Endothelial cell of umbilical vein (primary cell): ENCODE measurements around the gene ZBTB26. TPM values are rescaled to one million over a fixed set of nuclear protein-coding genes. Genes with fewer than 3 reads are reported as not detected.

Source experiments
- BruUV-seq: library from RNA; stranded (reverse); fragments of 400-500 nt; replicated peaks from 2 replicates; lab custom pipeline; 2021; lab: Mats Ljungman, UMichigan
- CTCF ChIA-PET: fragments of 300-600, 350-600 bp; sonication (Branson Sonifier 250); formaldehyde crosslinking; loops from one replicate; lab custom pipeline; 2021; ENCODE audit warnings: antibody characterized with exemption, inconsistent platforms; lab: Charles Lee
- POLR2A ChIA-PET: fragments of 300-600, 350-600 bp; sonication (Branson Sonifier 250); formaldehyde crosslinking; loops from one replicate; lab custom pipeline; 2021; ENCODE audit warnings: antibody characterized with exemption, inconsistent platforms; lab: Charles Lee
- DNase-seq: peaks from one replicate; pipeline ENCODE4 v3.0.0-alpha.2; 2011; ENCODE audit warnings: low read depth, low spot score
- FAIRE-seq: peaks from 2 replicates; lab custom pipeline; 2011; peaks lifted over from hg19 to GRCh38; lab: Jason Lieb, UNC
- H2AFZ ChIP-seq: 2 replicates; pipeline ENCODE4 v1.6.0; 2012; ENCODE audit warnings: low read depth, low read length, control low read depth, inconsistent platforms
- H3K27ac ChIP-seq: 2 replicates; pipeline ENCODE4 v1.5.1; 2011; ENCODE audit warnings: low read depth, mild to moderate bottlenecking, control low read depth, low read length, moderate library complexity; ENCODE audit not compliant: insufficient read depth
- H3K27me3 ChIP-seq, 2 experiments: 2 replicates each; pipeline versions ENCODE4 v1.6.0 to v1.6.1; 2011; ENCODE audit warnings: low read length in 2 of 2, mixed read lengths in 1 of 2; ENCODE audit not compliant: control insufficient read depth in 2 of 2, insufficient read depth in 2 of 2
- H3K36me3 ChIP-seq, 2 experiments: 2 replicates in 1 of 2; 3 replicates in 1 of 2; pipeline ENCODE4 v1.5.1; 2011; ENCODE audit warnings: low read length in 2 of 2, mild to moderate bottlenecking in 1 of 2, moderate library complexity in 1 of 2; ENCODE audit not compliant: control insufficient read depth in 2 of 2, insufficient read depth in 2 of 2; ENCODE audit errors: extremely low read depth in 1 of 2
- H3K4me1 ChIP-seq: 3 replicates; pipeline ENCODE4 v1.5.1; 2011; ENCODE audit warnings: mild to moderate bottlenecking, low read length; ENCODE audit not compliant: control insufficient read depth, insufficient read depth; ENCODE audit errors: extremely low read depth
- H3K4me2 ChIP-seq: 2 replicates; pipeline ENCODE4 v1.6.1; 2011; ENCODE audit warnings: low read length, control low read depth, mixed read lengths; ENCODE audit not compliant: insufficient read depth
- H3K4me3 ChIP-seq, 3 experiments: fragments of 200-600 bp in 1 of 3; sonication (generic), shearing (Covaris generic) in 1 of 3; replicated peaks in 1 of 3; 2 replicates each; pipeline ENCODE4 v1.5.1; 2011 to 2016; ENCODE audit warnings: control low read depth in 3 of 3, low read length in 3 of 3, mild to moderate bottlenecking in 2 of 3, inconsistent platforms in 1 of 3, low read depth in 1 of 3, moderate library complexity in 1 of 3; ENCODE audit not compliant: insufficient read depth in 1 of 3
- H3K79me2 ChIP-seq: 2 replicates; pipeline ENCODE4 v1.6.0; 2012; ENCODE audit warnings: low read length, inconsistent platforms; ENCODE audit not compliant: control insufficient read depth, insufficient read depth
- H3K9ac ChIP-seq: replicated peaks from 2 replicates; pipeline ENCODE3; 2011; ENCODE audit warnings: low read length, control low read depth; ENCODE audit not compliant: insufficient read depth; ENCODE audit errors: extremely low read depth
- H3K9me1 ChIP-seq: replicated peaks from 3 replicates; pipeline ENCODE4 v1.6.0; 2011; ENCODE audit warnings: mild to moderate bottlenecking, low read length; ENCODE audit not compliant: control insufficient read depth, insufficient read depth; ENCODE audit errors: extremely low read depth
- H3K9me3 ChIP-seq: replicated peaks from 2 replicates; pipeline ENCODE4 v1.5.1; 2012; ENCODE audit warnings: low read length, inconsistent platforms; ENCODE audit not compliant: control insufficient read depth, insufficient read depth
- H4K20me1 ChIP-seq: replicated peaks from 2 replicates; pipeline ENCODE3; 2011; ENCODE audit warnings: mild to moderate bottlenecking, low read length; ENCODE audit not compliant: control insufficient read depth, insufficient read depth; ENCODE audit errors: extremely low read depth
- FOS ChIP-seq: IDR thresholded peaks from 2 replicates; pipeline ENCODE4 v1.6.1; 2011; ENCODE audit warnings: mild to moderate bottlenecking, low read length, moderate library complexity, borderline replicate concordance; ENCODE audit not compliant: insufficient read depth
- POLR2AphosphoS5 ChIP-seq: IDR thresholded peaks from 2 replicates; pipeline ENCODE4 v1.6.1; 2012; ENCODE audit warnings: low read depth, mild to moderate bottlenecking, control low read depth, low read length, moderate library complexity; ENCODE audit not compliant: insufficient read depth
- dilution Hi-C: fragments of 300-500 bp; cut with MboI; formaldehyde crosslinking; loops from one replicate; pipeline ENCODE4 v1.15.0; 2019; ENCODE audit warnings: low sequenced_read_pairs; ENCODE audit not compliant: extremely low pct_ligation_motif_present
- intact Hi-C: fragments of 100-400 bp; cut with micrococcal nuclease; formaldehyde crosslinking; loops from one replicate; pipeline ENCODE4 v1.10.0; 2022
- polyA plus RNA-seq, 4 experiments: library from polyadenylated mRNA; depleted of rRNA in 3 of 4; stranded (reverse) in 3 of 4; unstranded in 1 of 4; fragments of >200 nt; gene quantifications; 2 replicates each; pipeline versions ENCODE4 v1.2.1 to v1.2.3, GENCODE V29; 2011 to 2012; ENCODE audit warnings: missing spikeins in 1 of 4
- total RNA-seq: library from RNA; stranded (reverse); gene quantifications from 2 replicates; pipeline ENCODE4 v1.2.3, GENCODE V29; 2021
- TF ChIP-seq, protein P1 (sequence below), 2 donors: IDR thresholded peaks; 1 replicate in 1 of 2; 2 replicates in 1 of 2; pipeline ENCODE4 v1.5.1; 2011; ENCODE audit warnings: low read length in 2 of 2, mild to moderate bottlenecking in 2 of 2, moderate library complexity in 2 of 2, control low read depth in 1 of 2, inconsistent platforms in 1 of 2, low read depth in 1 of 2; ENCODE audit not compliant: insufficient read depth in 1 of 2; ENCODE audit errors: extremely low read depth in 1 of 2

Gene ZBTB26
- total and polyA plus RNA-seq, 2 donors (not counting 3 experiments of a cell fraction or from before 2014, with no cell fraction given) = 2.6 to 5.0 TPM

DNA sequence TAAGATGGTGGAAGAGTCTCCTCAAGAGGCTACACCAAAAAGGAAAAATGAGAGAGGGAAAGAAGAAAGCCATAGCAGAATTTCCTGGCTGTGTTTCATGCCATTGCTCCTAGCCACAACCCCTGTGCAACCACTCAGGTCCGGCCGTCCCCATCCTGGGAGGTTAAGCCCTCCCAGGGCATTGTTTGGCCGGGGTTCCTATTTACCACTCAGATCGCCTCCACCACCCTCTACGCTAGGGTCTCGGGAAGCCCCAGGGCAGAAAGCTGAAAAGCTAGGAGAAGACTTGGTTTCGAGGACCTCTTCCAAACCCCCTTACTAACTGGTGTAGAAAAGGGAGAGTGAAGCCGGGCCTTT is 26.9 kb downstream of the ZBTB26 start:
- Histone ChIP-seq H3K27me3 (no peaks in the 10 kb centered on the region), H3K9me1 (no peaks in the 10 kb centered on the region), H3K79me2 (peaks cover 53% of the 10 kb centered on the region), H3K36me3 (no peaks in the 10 kb centered on the region), H3K9ac (peak overlapping the region; percentile 91), H3K4me1 (peaks cover 21% of the 10 kb centered on the region), H2AFZ (no peak overlapping the region), H3K4me2 (peak overlapping the region; percentile 98), H3K9me3 (no peaks in the 10 kb centered on the region), H3K4me3 (peak overlapping the region; percentile 53 to 92 (median 54)), H3K27ac (peak overlapping the region; percentile 73), H4K20me1 (no peaks in the 10 kb centered on the region)
- BruUV-seq = TSS peak; percentile 36
- intact Hi-C loops (loop anchor here (1.0 to 5.0 kb wide), 3 partner anchors 36 to 448 kb away; partner anchors contain the start of gene RABGAP1), dilution Hi-C loops (no loop called here)
- DNase-seq = peak; percentile 68
- POLR2A ChIA-PET = interaction anchor here (0.5 to 2.9 kb wide), 4 partner anchors 9 to 787 kb away, joined by 3 to 11 read pairs (median 4); partner anchors contain the start of gene RABGAP1
- no peak for FAIRE-seq
- TF ChIP-seq, protein P1, sequence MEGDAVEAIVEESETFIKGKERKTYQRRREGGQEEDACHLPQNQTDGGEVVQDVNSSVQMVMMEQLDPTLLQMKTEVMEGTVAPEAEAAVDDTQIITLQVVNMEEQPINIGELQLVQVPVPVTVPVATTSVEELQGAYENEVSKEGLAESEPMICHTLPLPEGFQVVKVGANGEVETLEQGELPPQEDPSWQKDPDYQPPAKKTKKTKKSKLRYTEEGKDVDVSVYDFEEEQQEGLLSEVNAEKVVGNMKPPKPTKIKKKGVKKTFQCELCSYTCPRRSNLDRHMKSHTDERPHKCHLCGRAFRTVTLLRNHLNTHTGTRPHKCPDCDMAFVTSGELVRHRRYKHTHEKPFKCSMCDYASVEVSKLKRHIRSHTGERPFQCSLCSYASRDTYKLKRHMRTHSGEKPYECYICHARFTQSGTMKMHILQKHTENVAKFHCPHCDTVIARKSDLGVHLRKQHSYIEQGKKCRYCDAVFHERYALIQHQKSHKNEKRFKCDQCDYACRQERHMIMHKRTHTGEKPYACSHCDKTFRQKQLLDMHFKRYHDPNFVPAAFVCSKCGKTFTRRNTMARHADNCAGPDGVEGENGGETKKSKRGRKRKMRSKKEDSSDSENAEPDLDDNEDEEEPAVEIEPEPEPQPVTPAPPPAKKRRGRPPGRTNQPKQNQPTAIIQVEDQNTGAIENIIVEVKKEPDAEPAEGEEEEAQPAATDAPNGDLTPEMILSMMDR (IDR thresholded peaks at IDR 0.05; ENCODE audit: extremely low read depth in 1 of 2, insufficient read depth in 1 of 2, low read depth in 1 of 2, low read length in 2 of 2) = no peak
- TF ChIP-seq POLR2AphosphoS5 = peak; percentile 21
- CTCF ChIA-PET = interaction anchor here (1.0 to 3.0 kb wide), 8 partner anchors 9 to 445 kb away, joined by 3 to 19 read pairs (median 4); partner anchors contain the start of genes ZBTB26 and ZBTB6

DNA sequence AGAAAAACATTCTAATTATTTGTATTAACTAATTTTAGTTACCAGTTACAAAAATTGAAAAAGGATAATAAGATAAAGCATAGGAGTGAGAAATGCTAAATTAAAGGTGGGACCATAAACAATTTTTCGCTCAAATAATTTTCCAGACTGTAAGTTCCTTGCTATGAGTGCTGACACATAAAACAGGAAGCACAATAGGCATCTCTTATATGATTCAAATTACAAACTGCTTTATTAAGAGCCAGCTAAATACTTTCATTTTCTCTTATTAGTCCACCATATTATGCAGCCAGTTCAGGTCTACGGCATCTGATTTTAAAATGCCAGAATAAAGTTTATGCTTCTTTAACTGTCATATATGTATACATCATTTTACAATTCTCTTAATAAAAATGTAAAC is 30.5 kb downstream of the ZBTB26 start:
- Histone ChIP-seq H3K4me3 (peak overlapping the region in 2 of 3 experiments; percentile 23 to 51), H3K27me3 (no peaks in the 10 kb centered on the region), H2AFZ (no peak overlapping the region), H3K4me1 (peaks cover 21% of the 10 kb centered on the region), H3K4me2 (peak overlapping the region; percentile 96), H3K9me3 (no peaks in the 10 kb centered on the region), H3K9me1 (no peaks in the 10 kb centered on the region), H3K9ac (peak overlapping the region; percentile 51), H4K20me1 (no peaks in the 10 kb centered on the region), H3K36me3 (peaks cover 0 to 5% of the 10 kb centered on the region in 2 experiments), H3K27ac (peak overlapping the region; percentile 32), H3K79me2 (peaks cover 85% of the 10 kb centered on the region)
- DNase-seq = peak; percentile 61
- intact Hi-C loops = loop anchor here (5.0 kb wide), 1 partner anchor 452 kb away; no protein-coding TSS in a partner anchor
- peak; percentile 7 for TF ChIP-seq FOS
- no peak for TF ChIP-seq POLR2AphosphoS5
- CTCF ChIA-PET = interaction anchor here (0.7 to 2.1 kb wide), 8 partner anchors 13 to 449 kb away, joined by 3 to 19 read pairs (median 4); partner anchors contain the start of genes ZBTB26 and ZBTB6
- dilution Hi-C loops = no loop called here
- POLR2A ChIA-PET = interaction anchor here (0.7 kb wide), 1 partner anchor 43 kb away, joined by 5 read pairs; no protein-coding TSS in a partner anchor
- no TSS peak for BruUV-seq
- peak; percentile 15 for FAIRE-seq
